OCI-LY3 (cell line): ENCODE data around the gene LINGO3.

Experiments
- H2AFZ ChIP-seq: fragments of 200-600, 300-600 bp; shearing (Covaris generic); 2 replicates; pipeline ENCODE4 v1.6.0; 2014; ENCODE audit warnings: antibody characterized with exemption, low read depth, low read length
- H3K27ac ChIP-seq: fragments of 200-600, 300-600 bp; sonication (generic); 2 replicates; pipeline ENCODE4 v1.5.1; 2014; ENCODE audit warnings: mild to moderate bottlenecking, low read length, moderate library complexity, mixed read lengths
- H3K27me3 ChIP-seq: fragments of 200-600, 300-600 bp; sonication (generic); 2 replicates; pipeline ENCODE4 v1.6.1; 2014; ENCODE audit warnings: low read depth, low read length, mixed read lengths
- H3K36me3 ChIP-seq: fragments of 200-600, 300-600 bp; sonication (generic); replicated peaks from 2 replicates; pipeline ENCODE3; 2014; ENCODE audit warnings: low read depth, low read length, mixed read lengths
- H3K4me1 ChIP-seq: fragments of 300-600, 200-600 bp; sonication (generic); 2 replicates; pipeline ENCODE4 v1.6.1; 2014; ENCODE audit warnings: low read length, mixed read lengths
- H3K4me2 ChIP-seq: fragments of 200-600, 300-600 bp; sonication (generic); 2 replicates; pipeline ENCODE4 v1.6.1; 2014; ENCODE audit warnings: low read length, mixed read lengths
- H3K4me3 ChIP-seq: fragments of 300-600, 200-600 bp; sonication (generic); 2 replicates; pipeline ENCODE4 v1.5.1; 2014; ENCODE audit warnings: antibody characterized with exemption, mild to moderate bottlenecking, low read length, moderate library complexity
- H3K79me2 ChIP-seq: fragments of 300-600, 200-600 bp; shearing (Covaris generic); 2 replicates; pipeline ENCODE4 v1.6.1; 2014; ENCODE audit warnings: mild to moderate bottlenecking, low read length, mixed read lengths
- H3K9ac ChIP-seq: fragments of 300-600, 200-600 bp; shearing (Covaris generic); 2 replicates; pipeline ENCODE4 v1.6.0; 2014; ENCODE audit warnings: mild to moderate bottlenecking, low read length, moderate library complexity
- H3K9me3 ChIP-seq: fragments of 200-600, 300-600 bp; shearing (Covaris generic); 2 replicates; pipeline ENCODE4 v1.6.1; 2014; ENCODE audit warnings: low read length, mixed read lengths; ENCODE audit not compliant: insufficient read depth
- H4K20me1 ChIP-seq: fragments of 200-600, 300-600 bp; sonication (generic); 2 replicates; pipeline ENCODE4 v1.6.1; 2016; ENCODE audit warnings: low read length, mixed read lengths; ENCODE audit not compliant: insufficient read depth
- CTCF ChIP-seq: fragments of 200-600, 300-600 bp; sonication (generic); IDR thresholded peaks from 2 replicates; pipeline ENCODE4 v1.5.1; 2014; ENCODE audit warnings: antibody characterized with exemption, low read length, low read depth
- EZH2phosphoT487 ChIP-seq: fragments of 200-600 bp; shearing (Covaris generic); IDR thresholded peaks from 2 replicates; pipeline ENCODE4 v1.6.1; 2018; ENCODE audit warnings: antibody characterized with exemption, mixed run types, low read depth

The LINGO3 gene

GRCh38 chr19:2312820-2313501 is 5.0 kb upstream of the LINGO3 start:
- Histone ChIP-seq H3K4me3 (no peak overlapping the region), H3K79me2 (no peaks in the 10 kb centered on the region)

GRCh38 chr19:2311093-2311492 is 3.1 kb upstream of the LINGO3 start:
- H3K9me3 ChIP-seq, result peaks cover 8% of the 10 kb centered on the region; the same call in 1 of the 2 replicates
- H2AFZ ChIP-seq, result no peak overlapping the region
- no peaks in the 10 kb centered on the region for H3K79me2 ChIP-seq
- no peaks in the 10 kb centered on the region for H4K20me1 ChIP-seq
- H3K4me3 ChIP-seq, result no peak overlapping the region
- no peak overlapping the region for H3K9ac ChIP-seq
- TF ChIP-seq EZH2phosphoT487 (no peak), CTCF (no peak)
- H3K27me3 ChIP-seq, result peaks cover 19% of the 10 kb centered on the region
- H3K27ac ChIP-seq, result no peak overlapping the region
- H3K4me2 ChIP-seq, result no peak overlapping the region
- H3K36me3 ChIP-seq, result no peaks in the 10 kb centered on the region
- no peaks in the 10 kb centered on the region for H3K4me1 ChIP-seq

More at GRCh38 chr19:2312820-2313501, 5.0 kb upstream of the LINGO3 start:
- Histone ChIP-seq H3K27ac (no peak overlapping the region), H3K27me3 (peaks cover 16% of the 10 kb centered on the region), H4K20me1 (no peaks in the 10 kb centered on the region), H3K9ac (no peak overlapping the region), H3K36me3 (no peaks in the 10 kb centered on the region), H3K4me1 (no peaks in the 10 kb centered on the region), H3K9me3 (peaks cover 8% of the 10 kb centered on the region; the same call in 1 of the 2 replicates), H3K4me2 (no peak overlapping the region), H2AFZ (no peak overlapping the region)
- TF ChIP-seq EZH2phosphoT487, result no peak
- TF ChIP-seq CTCF, result no peak

- Histone ChIP-seq H3K27me3 (peaks cover 16% of the 10 kb centered on the region), H3K27ac (no peak overlapping the region), H3K36me3 (no peaks in the 10 kb centered on the region), H3K4me2 (no peak overlapping the region), H3K4me3 (no peak overlapping the region), H3K9me3 (peaks cover 2% of the 10 kb centered on the region; the same call in 1 of the 2 replicates), H3K4me1 (no peaks in the 10 kb centered on the region), H2AFZ (no peak overlapping the region), H4K20me1 (no peaks in the 10 kb centered on the region), H3K79me2 (no peaks in the 10 kb centered on the region), H3K9ac (no peak overlapping the region)
- TF ChIP-seq EZH2phosphoT487 (no peak), CTCF (no peak)
Measured at GRCh38 chr19:2309734-2310362, 1.9 kb upstream of the LINGO3 start.

DNA sequence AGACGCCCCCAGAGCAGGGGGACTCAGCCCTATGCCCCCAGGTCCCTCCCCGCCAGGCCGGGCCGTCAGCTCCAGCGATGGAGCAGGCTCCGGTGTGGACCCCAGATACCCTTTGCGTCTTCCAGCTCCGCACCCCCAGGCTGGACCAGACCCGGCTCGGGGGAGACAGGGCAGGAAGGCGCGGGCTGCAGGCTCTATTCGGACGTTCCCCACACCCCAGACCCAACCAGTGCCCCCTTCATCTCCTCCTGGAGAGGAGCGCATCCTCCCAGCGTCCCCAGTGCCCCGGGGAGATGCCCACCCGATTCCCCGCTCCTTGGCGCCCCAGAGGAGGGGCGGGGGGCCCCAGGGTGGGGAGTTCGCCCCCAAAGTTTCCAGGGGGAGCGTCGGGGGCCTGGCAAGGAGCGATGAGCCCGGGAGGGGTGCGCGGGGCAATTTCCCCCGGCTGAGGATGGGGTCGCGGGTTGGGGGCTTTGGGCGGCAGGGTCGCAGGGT is 389 bp downstream of the LINGO3 start:
- Histone ChIP-seq H4K20me1 (no peaks in the 10 kb centered on the region), H3K27ac (no peak overlapping the region), H3K4me1 (no peaks in the 10 kb centered on the region), H3K4me3 (no peak overlapping the region), H3K36me3 (no peaks in the 10 kb centered on the region), H3K79me2 (no peaks in the 10 kb centered on the region), H3K4me2 (no peak overlapping the region), H2AFZ (no peak overlapping the region), H3K9ac (no peak overlapping the region), H3K27me3 (peaks cover 11% of the 10 kb centered on the region), H3K9me3 (no peaks in the 10 kb centered on the region)
- TF ChIP-seq EZH2phosphoT487, result no peak
- no peak for TF ChIP-seq CTCF
